ENCODE measurements around the gene TUBB4B.
"Not testable (repeated sequence)": the region's sequence is repeated elsewhere in the genome, so short reads cannot be mapped to it uniquely, and the experiment has no call there.

TUBB4B gene

DNA sequence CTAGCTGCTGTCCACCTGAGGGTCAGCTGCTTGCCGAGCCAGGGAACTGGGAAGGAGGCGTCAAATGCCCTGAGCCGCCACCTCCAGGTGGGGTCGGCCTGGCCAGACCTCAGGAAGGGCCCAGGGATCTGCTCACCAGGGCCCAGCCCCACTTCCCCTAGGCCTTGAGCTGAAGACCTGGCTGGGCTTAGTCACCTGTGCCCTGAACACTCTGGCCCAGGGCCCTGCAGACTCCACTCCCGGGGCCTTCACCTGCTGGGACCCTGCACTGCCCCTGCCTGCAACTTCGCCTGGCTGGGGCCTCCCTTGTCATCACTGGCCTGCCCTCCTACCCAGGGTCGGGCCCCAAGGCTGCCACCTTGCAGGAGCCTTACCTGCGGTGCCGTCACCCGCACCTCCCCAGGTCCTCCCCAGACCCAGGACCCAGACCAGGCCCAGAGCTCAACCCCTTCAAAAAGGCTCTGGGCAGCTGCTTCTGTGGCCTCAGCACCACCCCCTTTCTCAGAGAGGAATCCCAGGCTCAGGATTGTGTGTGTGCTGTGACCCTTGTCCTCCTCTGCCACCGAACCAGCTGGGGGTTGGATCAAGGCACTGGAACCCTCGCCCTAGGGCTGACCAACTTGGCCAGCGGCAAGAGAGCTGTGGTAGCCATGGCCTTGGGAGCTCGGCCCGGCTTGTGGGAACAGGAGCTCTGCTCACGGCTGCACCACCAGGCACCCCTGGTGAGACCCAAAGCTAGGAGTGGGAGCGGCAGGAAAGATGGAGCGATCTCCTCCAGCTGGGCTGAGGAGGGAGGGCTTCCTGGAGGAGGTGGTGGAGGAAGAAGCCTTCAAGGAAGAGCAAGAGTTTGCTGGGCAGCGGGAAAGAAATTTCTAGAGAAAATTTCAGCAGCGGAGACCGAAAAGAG is 12.9 kb downstream of the TUBB4B start:
- no peak for DNase-seq

GRCh38 chr9:137254624-137255447 is 13.7 kb downstream of the TUBB4B start, which contains the start of gene NELFB:
Gene NELFB (plus strand): TSS chr9:137255327.
- DNase-seq, result peak; percentile 88

DNA sequence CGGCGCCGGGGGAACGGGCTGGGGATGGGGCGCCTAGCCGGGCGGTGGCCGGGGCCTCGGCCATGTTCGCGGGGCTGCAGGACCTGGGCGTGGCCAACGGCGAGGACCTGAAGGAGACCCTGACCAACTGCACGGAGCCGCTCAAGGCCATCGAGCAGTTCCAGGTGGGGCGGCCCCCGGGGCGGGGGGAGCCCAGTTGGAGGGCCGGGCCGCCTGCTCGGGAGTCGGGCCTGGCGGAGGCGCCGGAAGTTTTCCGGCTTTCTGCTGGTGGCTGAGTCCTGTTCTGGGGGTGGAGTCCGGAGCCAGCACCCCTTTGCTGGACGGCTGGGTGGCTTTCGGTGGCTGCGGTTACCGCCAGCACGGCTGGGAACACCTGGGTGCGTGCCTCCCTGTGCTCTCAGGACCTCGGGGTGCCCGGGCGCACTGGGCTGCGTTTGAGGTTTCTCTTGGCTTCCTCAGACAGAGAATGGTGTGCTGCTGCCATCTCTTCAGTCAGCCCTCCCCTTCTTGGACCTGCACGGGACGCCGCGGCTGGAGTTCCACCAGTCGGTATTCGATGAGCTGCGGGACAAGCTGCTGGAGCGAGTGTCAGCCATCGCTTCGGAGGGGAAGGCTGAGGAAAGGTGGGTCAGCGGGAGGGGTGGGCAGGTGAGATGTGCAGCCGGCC is 14.5 kb downstream of the TUBB4B start:
- DNase-seq, result no peak

- no peak for DNase-seq
Observed at GRCh38 chr9:137256362-137256761, 15.3 kb downstream of the TUBB4B start.

GRCh38 chr9:137256856-137257255 is 15.8 kb downstream of the TUBB4B start:
- DNase-seq, result no peak

GRCh38 chr9:137262173-137262908 is 21.3 kb downstream of the TUBB4B start:
- DNase-seq, result not testable (repeated sequence)

DNA sequence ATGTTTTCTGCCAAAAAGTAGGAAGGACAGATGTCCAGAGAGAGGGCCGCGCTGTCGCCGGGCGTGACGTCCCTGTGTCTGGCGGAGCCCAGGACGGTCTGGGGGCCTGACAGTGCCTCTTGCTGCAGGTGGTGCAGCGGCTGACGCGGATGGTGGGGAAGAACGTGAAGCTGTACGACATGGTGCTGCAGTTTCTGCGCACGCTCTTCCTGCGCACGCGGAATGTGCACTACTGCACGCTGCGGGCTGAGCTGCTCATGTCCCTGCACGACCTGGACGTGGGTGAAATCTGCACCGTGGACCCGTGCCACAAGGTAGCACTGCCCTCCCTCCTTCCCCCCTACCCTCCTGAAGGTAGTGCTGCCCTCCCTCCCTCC is 21.8 kb downstream of the TUBB4B start:
- DNase-seq, result no peak

GRCh38 chr9:137263506-137263905 is 22.4 kb downstream of the TUBB4B start:
- DNase-seq, result no peak

DNA sequence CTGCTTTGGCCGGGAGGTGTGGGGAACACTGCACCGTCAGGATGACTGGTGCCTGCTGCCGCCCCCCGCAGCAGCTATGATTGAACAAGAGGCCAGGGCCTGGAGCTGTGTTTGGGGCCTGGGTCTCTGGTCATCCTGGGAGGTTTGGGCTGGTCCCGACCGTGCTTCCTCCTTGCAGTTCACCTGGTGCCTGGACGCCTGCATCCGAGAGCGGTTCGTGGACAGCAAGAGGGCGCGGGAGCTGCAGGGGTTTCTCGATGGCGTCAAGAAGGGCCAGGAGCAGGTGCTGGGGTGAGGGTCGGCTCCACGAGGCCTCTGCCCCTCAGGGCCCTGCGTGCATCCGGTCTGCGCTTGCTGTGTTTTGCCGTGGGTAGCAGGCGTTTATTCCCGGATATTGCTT is 23.0 kb downstream of the TUBB4B start:
- DNase-seq, result no peak

DNA sequence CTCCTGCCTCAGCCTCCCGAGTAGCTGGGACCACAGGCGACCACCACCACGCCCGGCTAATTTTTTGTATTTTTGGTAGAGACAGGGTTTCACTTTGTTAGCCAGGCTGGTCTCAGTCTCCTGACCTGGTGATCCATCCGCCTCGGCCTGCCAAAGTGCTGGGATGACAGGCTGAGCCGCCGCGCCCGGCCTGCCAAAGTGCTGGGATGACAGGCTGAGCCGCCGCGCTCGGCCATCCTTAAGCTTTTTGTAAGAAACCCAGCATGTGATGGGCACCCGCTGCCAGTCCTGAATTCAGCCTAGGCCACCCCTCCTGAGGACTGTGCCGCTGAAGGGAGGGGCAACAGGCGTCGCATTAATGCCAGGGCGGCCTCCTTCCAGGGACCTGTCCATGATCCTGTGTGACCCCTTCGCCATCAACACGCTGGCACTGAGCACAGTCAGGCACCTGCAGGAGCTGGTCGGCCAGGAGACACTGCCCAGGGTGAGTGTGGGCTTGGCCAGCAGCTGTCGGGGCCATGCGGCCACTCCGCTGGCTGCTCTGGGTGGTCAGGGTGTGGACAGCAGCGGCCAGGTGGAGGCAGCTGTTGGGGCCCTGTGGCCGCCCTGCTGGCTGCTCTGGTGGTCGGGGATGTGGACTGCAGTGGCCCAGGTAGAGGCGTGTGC is 24.5 kb downstream of the TUBB4B start:
- no peak for DNase-seq

GRCh38 chr9:137266162-137266527 is 25.1 kb downstream of the TUBB4B start:
- no peak for DNase-seq

DNA sequence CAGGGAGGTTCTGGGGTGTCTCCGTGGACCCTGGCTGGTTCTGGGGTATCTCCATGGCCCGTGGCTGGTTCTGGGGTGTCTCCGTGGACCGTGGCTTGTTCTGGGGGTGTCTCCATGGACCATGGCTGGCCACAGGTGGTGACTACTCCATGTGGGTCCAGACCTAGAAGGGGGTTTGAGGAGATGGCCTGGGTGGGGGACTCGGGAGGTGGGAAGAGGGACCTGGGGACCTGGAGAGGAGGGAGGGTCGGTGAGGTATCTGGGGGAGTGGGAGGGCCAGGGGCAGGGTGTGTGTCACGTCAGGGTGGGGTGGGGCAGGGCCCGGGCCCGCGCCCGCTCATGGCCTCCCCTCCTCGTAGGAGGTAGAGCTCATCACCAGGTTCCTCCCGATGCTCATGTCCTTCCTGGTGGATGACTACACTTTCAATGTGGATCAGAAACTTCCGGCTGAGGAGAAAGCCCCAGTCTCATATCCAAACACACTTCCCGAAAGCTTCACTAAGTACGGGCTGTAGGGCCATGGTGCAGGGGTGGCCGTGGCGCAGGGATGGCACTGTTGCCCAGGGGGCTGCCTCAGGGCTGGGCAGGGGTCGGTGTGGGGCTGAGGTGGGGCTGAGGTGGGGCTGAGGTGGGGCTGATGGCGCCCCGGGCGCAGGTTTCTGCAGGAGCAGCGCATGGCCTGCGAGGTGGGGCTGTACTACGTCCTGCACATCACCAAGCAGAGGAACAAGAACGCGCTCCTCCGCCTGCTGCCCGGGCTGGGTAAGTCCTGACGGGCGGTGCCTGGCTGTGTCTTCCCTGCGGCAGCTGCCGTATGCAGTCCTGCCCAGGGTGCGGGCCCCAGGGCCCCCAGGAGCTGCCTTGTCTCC is 25.7 kb downstream of the TUBB4B start:
- DNase-seq, result no peak

DNA sequence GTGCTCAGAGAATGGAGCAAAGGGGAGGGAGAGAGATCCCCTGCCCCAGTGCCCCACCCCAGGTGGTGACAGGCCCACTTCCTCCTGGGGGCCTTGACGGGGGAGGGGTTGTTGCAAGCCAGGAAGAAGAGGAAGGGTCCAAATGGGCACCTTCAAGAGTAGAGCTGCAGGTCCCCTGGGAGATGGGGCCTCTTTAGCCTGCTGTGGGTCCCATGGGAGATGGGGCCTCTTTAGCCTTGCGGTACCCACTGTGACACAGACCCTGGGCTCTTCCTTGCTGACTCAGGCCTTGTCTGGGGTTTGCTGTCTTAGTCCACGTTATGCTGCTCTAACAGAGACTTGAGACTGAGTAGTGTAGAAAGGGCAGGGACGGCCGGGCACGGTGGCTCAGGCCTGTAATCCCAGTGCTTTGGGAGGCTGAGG is 26.9 kb downstream of the TUBB4B start:
- no peak for DNase-seq

- DNase-seq, result no peak
Observed at GRCh38 chr9:137268538-137269201, 27.6 kb downstream of the TUBB4B start.

- no peak for DNase-seq
Observed at GRCh38 chr9:137269231-137269772, 28.2 kb downstream of the TUBB4B start.

- DNase-seq, result no peak
Observed at GRCh38 chr9:137270929-137271695, 30.0 kb downstream of the TUBB4B start.

DNA sequence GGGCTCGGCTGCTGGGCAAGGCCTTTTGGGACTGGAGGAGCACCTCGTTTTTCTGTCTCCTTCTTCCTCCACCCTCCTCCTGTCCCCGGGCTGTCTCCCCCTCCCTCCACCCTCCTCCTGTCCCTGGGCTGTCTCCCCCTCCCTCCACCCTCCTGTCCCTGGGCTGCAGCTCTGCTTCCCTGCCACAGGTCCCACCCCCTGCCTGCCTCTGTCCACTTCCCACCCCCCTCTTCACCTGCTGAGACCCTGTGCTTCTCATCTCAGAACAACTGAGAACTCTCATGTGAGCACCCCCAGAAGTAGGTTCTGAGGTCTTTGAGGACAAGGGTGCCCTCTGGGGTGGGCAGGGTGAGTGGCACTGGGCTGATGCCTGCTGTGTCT is 30.6 kb downstream of the TUBB4B start:
- no peak for DNase-seq

DNA sequence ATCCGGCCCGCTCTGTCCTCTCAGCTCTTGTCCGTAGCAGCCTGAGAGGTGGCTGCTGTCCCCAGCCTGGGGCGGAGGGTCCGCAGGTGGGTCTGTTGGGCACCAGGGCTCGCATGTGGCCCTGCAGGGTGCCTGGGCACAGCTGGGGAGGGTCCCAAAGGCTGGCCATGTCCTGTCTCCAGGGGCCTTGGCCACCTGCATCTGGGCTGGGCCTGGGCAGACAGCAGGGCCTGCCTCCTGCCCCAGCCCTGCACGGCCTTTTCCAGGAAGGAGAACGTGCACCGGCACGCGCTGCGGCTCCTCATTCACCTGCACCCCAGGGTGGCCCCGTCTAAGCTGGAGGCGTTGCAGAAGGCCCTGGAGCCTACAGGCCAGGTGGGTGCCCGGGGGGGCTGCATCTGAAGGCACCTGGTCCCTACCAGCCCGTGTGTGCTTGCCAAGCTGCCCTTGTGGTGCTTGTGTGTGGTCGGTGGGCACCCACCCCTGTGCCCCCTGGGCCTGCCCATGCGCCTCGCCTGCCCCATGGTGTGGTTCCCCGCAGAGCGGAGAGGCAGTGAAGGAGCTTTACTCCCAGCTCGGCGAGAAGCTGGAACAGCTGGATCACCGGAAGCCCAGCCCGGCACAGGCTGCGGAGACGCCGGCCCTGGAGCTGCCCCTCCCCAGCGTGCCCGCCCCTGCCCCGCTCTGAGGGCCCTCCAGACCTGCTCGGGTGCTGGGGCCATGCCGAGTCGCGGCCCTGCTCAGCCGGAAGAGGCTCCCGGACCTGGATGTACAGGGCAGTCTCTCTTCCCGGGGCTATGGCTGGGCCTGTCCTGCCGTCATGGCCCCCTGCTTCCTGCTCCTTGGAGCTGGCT is 31.4 kb downstream of the TUBB4B start:
- no peak for DNase-seq
